GM12878 (cell line): ENCODE data around the gene MAGI2. TPM values are rescaled to one million over a fixed set of nuclear protein-coding genes. Genes with fewer than 3 reads are reported as not detected.

Experiments used
- ATAC-seq: fragments of 200-7000 bp; cut with Tn5 transposase; 3 replicates; pipeline ENCODE4 v1.9.1; 2020; ENCODE audit warnings: mild to moderate bottlenecking, moderate library complexity
- BruUV-seq: library from RNA; stranded (reverse); fragments of 400-500 nt; replicated peaks from 2 replicates; lab custom pipeline; 2021; lab: Mats Ljungman, UMichigan
- CTCF ChIA-PET: fragments of 300-600 bp; sonication (Branson Sonifier 250); formaldehyde crosslinking; extraction: SDS; loops from one replicate; lab custom pipeline; 2021; ENCODE audit warnings: inconsistent platforms; lab: Yijun Ruan, JAX
- POLR2A ChIA-PET: fragments of 350-600 bp; formaldehyde crosslinking; extraction: SDS; loops from one replicate; lab custom pipeline; 2021; ENCODE audit warnings: inconsistent platforms; lab: Charles Lee
- RAD21 ChIA-PET: fragments of 300-600 bp; sonication (Branson Sonifier 250); formaldehyde crosslinking; loops from one replicate; lab custom pipeline; 2023; ENCODE audit warnings: antibody characterized with exemption; ENCODE audit not compliant: unreplicated experiment; lab: Charles Lee
- SMC1A ChIA-PET: fragments of 300-600 bp; sonication (Branson Sonifier 250); formaldehyde crosslinking; loops from one replicate; lab custom pipeline; 2023; ENCODE audit not compliant: unreplicated experiment, uncharacterized antibody; lab: Charles Lee
- DNase-seq: peaks from one replicate; pipeline ENCODE4 v3.0.0-alpha.2; 2011; ENCODE audit warnings: low read depth, low spot score
- FAIRE-seq: peaks from 3 replicates; lab custom pipeline; 2011; peaks lifted over from hg19 to GRCh38; lab: Jason Lieb, UNC
- H2AFZ ChIP-seq: 2 replicates; pipeline ENCODE4 v1.6.0; 2011; ENCODE audit warnings: low read depth, low read length, control low read depth; ENCODE audit not compliant: control insufficient read depth
- H3K27ac ChIP-seq: 2 replicates; pipeline ENCODE4 v1.5.1; 2011; ENCODE audit warnings: control low read depth; ENCODE audit not compliant: control insufficient read depth, insufficient read depth
- H3K27me3 ChIP-seq, 2 experiments: replicated peaks in 1 of 2; 2 replicates each; pipeline versions ENCODE4 v1.6.0 to v1.6.1; 2011; ENCODE audit warnings: low read length in 1 of 2; ENCODE audit not compliant: control insufficient read depth in 2 of 2, insufficient read depth in 2 of 2
- H3K36me3 ChIP-seq, 2 experiments: 2 replicates each; pipeline ENCODE4 v1.5.1; 2011; ENCODE audit warnings: low read length in 1 of 2; ENCODE audit not compliant: control insufficient read depth in 2 of 2, insufficient read depth in 2 of 2
- H3K4me1 ChIP-seq: 2 replicates; pipeline ENCODE4 v1.6.1; 2011; ENCODE audit warnings: mild to moderate bottlenecking, low read length, moderate library complexity, mixed read lengths; ENCODE audit not compliant: control insufficient read depth, insufficient read depth
- H3K4me2 ChIP-seq: 2 replicates; pipeline ENCODE4 v1.6.0; 2011; ENCODE audit warnings: control low read depth; ENCODE audit not compliant: control insufficient read depth, insufficient read depth
- H3K4me3 ChIP-seq: fragments of 200-600 bp; sonication (generic); 2 replicates; pipeline ENCODE4 v1.5.1; 2016
- H3K79me2 ChIP-seq: 2 replicates; pipeline ENCODE4 v1.6.0; 2011; ENCODE audit warnings: low read length; ENCODE audit not compliant: control insufficient read depth, insufficient read depth
- H3K9ac ChIP-seq: 2 replicates; pipeline ENCODE4 v1.8.0; 2011; ENCODE audit warnings: low read length, control low read depth, mixed read lengths; ENCODE audit not compliant: control insufficient read depth, insufficient read depth
- H3K9me3 ChIP-seq: replicated peaks from 3 replicates; pipeline ENCODE4 v1.5.1; 2011; ENCODE audit warnings: mild to moderate bottlenecking, low read length; ENCODE audit not compliant: control insufficient read depth, insufficient read depth
- H4K20me1 ChIP-seq: 2 replicates; pipeline ENCODE4 v1.6.0; 2011; ENCODE audit not compliant: control insufficient read depth, insufficient read depth
- BHLHE40 ChIP-seq, 2 experiments: fragments of 450-650 bp in 1 of 2; IDR thresholded peaks; 2 replicates each; pipeline ENCODE4 v1.6.1; 2011 to 2017; ENCODE audit warnings: low read depth in 2 of 2, borderline replicate concordance in 1 of 2, improper control_type of control experiment in 1 of 2, low read length in 1 of 2, mild to moderate bottlenecking in 1 of 2
- BMI1 ChIP-seq: fragments of 450-650 bp; IDR thresholded peaks from 2 replicates; pipeline ENCODE4 v1.6.1; 2016; ENCODE audit warnings: mild to moderate bottlenecking, moderate library complexity, borderline replicate concordance
- CHD4 ChIP-seq: fragments of 200-600 bp; sonication (generic); IDR thresholded peaks from 2 replicates; pipeline ENCODE4 v1.6.1; 2016; ENCODE audit warnings: mild to moderate bottlenecking
- EED ChIP-seq: sonication (generic); IDR thresholded peaks from 2 replicates; pipeline ENCODE4 v1.6.1; 2016; ENCODE audit warnings: antibody characterized with exemption, low read depth
- IKZF1 ChIP-seq: fragments of 450-650 bp; conservative IDR thresholded peaks from 2 replicates; pipeline ENCODE4 v1.6.1; 2017; ENCODE audit warnings: antibody characterized with exemption, mild to moderate bottlenecking
- JUNB ChIP-seq: IDR thresholded peaks from 2 replicates; pipeline ENCODE4 v1.6.1; 2016; ENCODE audit warnings: antibody characterized with exemption, mild to moderate bottlenecking
- LARP7 ChIP-seq: fragments of 450-650 bp; IDR thresholded peaks from 2 replicates; pipeline ENCODE4 v1.6.1; 2017; ENCODE audit warnings: mild to moderate bottlenecking
- NFIC ChIP-seq: IDR thresholded peaks from 2 replicates; pipeline ENCODE4 v1.6.1; 2012; ENCODE audit warnings: low read depth, mild to moderate bottlenecking, inconsistent platforms, low read length, moderate library complexity
- NFXL1 ChIP-seq: fragments of 450-650 bp; IDR thresholded peaks from 2 replicates; pipeline ENCODE4 v1.6.1; 2017; ENCODE audit warnings: antibody characterized with exemption, mild to moderate bottlenecking, borderline replicate concordance
- POLR2AphosphoS5 ChIP-seq: IDR thresholded peaks from 2 replicates; pipeline ENCODE4 v1.6.1; 2011; ENCODE audit warnings: mild to moderate bottlenecking, low read length, inconsistent platforms
- STAT1 ChIP-seq: fragments of 450-650 bp; conservative IDR thresholded peaks from 2 replicates; pipeline ENCODE4 v1.6.1; 2014; ENCODE audit warnings: antibody characterized with exemption, mild to moderate bottlenecking
- TAF1 ChIP-seq: IDR thresholded peaks from 2 replicates; pipeline ENCODE4 v1.6.1; 2011; ENCODE audit warnings: mild to moderate bottlenecking, low read depth, low read length, borderline replicate concordance
- WGBS: methylation state at CpG from one replicate; pipeline ENCODE4 v1.1.6; 2016; ENCODE audit warnings: low lambda C conversion rate; ENCODE audit not compliant: insufficient replicate concordance, insufficient coverage; ENCODE audit errors: missing lambda C conversion rate; 5-methylcytosine and 5-hydroxymethylcytosine counted together
- in situ Hi-C: fragments of 300-500 bp; cut with MboI; formaldehyde crosslinking; loops from 9 replicates; pipeline ENCODE4 v1.14.3; 2018; ENCODE audit warnings: mixed read lengths
- intact Hi-C: fragments of 100-400 bp; cut with micrococcal nuclease; formaldehyde crosslinking; loops from one replicate; pipeline ENCODE4 v1.14.2; 2022; ENCODE audit not compliant: unreplicated experiment
- polyA plus RNA-seq, 11 experiments: library from polyadenylated mRNA; depleted of rRNA in 4 of 11; unstranded in 6 of 11; stranded (reverse) in 5 of 11; fragments of >200 nt; fragmentation: Nextera tagmentation in 4 of 11; fragmentation: Illumina TruSeq in 1 of 11; extraction: Ambion mirVana in 4 of 11; extraction: Trizol in 1 of 11; gene quantifications; 1 replicate in 1 of 11; 2 replicates in 10 of 11; pipeline versions ENCODE4 v1.2.1 to v1.2.3, GENCODE V29; 2011 to 2016; ENCODE audit warnings: inconsistent platforms in 2 of 11, missing spikeins in 2 of 11, low read depth in 1 of 11
- total RNA-seq, 4 experiments: library from RNA; depleted of rRNA in 3 of 4; stranded (reverse); fragments of >200 nt in 3 of 4; fragmentation: Illumina TruSeq in 1 of 4; extraction: Trizol in 1 of 4; gene quantifications; 2 replicates each; pipeline versions ENCODE4 v1.2.1 to v1.2.3, GENCODE V29; 2013 to 2021
- TF ChIP-seq, protein P1 (sequence below): IDR thresholded peaks from 2 replicates; pipeline ENCODE4 v1.6.1; 2011; ENCODE audit warnings: borderline replicate concordance, low read depth, mild to moderate bottlenecking, moderate library complexity, mixed read lengths, low read length; ENCODE audit not compliant: insufficient read depth; ENCODE audit errors: extremely low read length

Gene MAGI2
- total and polyA plus RNA-seq, 10 of the 15 experiments (the other 5 are each of a cell fraction or from before 2014, with no cell fraction given), result 0.01 to 0.31 (median 0.05) TPM; not detected in 2

DNA sequence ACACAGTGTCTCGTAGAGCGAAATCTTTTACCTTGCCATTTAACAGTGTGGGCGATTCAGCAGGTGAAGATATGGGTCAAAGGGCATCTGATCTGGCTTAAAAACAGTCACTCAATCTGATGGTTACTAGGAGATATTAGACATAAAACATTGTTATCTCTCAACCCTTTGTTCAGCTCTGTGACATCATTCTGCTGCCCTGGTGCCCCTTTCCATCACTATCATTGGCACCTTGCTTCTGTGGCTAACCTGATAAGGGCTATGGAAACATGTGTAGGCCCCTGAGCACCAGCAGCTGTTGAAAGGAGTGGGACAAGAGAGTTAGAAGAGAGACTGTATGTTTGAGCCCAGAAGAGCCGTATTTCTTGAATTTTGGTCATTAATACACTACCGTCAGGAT lies 1004.6 kb downstream of the MAGI2 start:
- in situ Hi-C loops, result no loop called here
- TF ChIP-seq STAT1, result no peak
- TF ChIP-seq POLR2AphosphoS5, result no peak
- TF ChIP-seq NFXL1, result no peak
- no peak for TF ChIP-seq NFIC
- no peak for TF ChIP-seq EED
- no peak for TF ChIP-seq IKZF1
- no peak for TF ChIP-seq LARP7
- TF ChIP-seq JUNB, result no peak
- TF ChIP-seq, protein P1, sequence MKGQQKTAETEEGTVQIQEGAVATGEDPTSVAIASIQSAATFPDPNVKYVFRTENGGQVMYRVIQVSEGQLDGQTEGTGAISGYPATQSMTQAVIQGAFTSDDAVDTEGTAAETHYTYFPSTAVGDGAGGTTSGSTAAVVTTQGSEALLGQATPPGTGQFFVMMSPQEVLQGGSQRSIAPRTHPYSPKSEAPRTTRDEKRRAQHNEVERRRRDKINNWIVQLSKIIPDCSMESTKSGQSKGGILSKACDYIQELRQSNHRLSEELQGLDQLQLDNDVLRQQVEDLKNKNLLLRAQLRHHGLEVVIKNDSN, result no peak
- TF ChIP-seq CHD4, result no peak
- no peak for TF ChIP-seq BMI1
- no peak for TF ChIP-seq TAF1
- TF ChIP-seq BHLHE40 (IDR thresholded peaks at IDR 0.05; ENCODE audit: borderline replicate concordance in 1 of 2, low read depth in 2 of 2, low read length in 1 of 2), result no peak
- Histone ChIP-seq H3K4me3 (no peak overlapping the region), H3K4me1 (no peaks in the 10 kb centered on the region), H3K79me2 (no peaks in the 10 kb centered on the region), H3K4me2 (no peak overlapping the region), H3K27ac (no peak overlapping the region), H3K27me3 (no peaks in the 10 kb centered on the region), H3K9ac (no peak overlapping the region), H2AFZ (no peak overlapping the region), H3K36me3 (no peaks in the 10 kb centered on the region), H3K9me3 (no peaks in the 10 kb centered on the region), H4K20me1 (no peaks in the 10 kb centered on the region)
- FAIRE-seq, result no peak
- SMC1A ChIA-PET, result no interaction called here
- RAD21 ChIA-PET, result no interaction called here
- no TSS peak for BruUV-seq
- intact Hi-C loops, result no loop called here
- CTCF ChIA-PET, result no interaction called here
- 51% methylated on average over 5 of the region's 5 CpGs for WGBS
- DNase-seq, result no peak
- no peak for ATAC-seq
- POLR2A ChIA-PET, result no interaction called here
